OCI-LY1 (cell line): ENCODE results near the gene APOBEC2.

Experiments used
- H2AFZ ChIP-seq: fragments of 200-600 bp; sonication (generic), shearing (Covaris generic); 2 replicates; pipeline ENCODE4 v1.6.0; 2014; ENCODE audit warnings: antibody characterized with exemption, mild to moderate bottlenecking, low read length
- H3F3A ChIP-seq: fragments of 200-600 bp; sonication (generic), shearing (Covaris generic); 2 replicates; pipeline ENCODE4 v1.6.0; 2014; ENCODE audit warnings: mild to moderate bottlenecking, antibody characterized with exemption, low read length, moderate library complexity; ENCODE audit not compliant: insufficient read depth
- H3K27ac ChIP-seq: fragments of 200-600 bp; sonication (generic); 2 replicates; pipeline ENCODE4 v1.5.1; 2014; ENCODE audit warnings: low read length, mixed run types, mild to moderate bottlenecking, low read depth; ENCODE audit not compliant: poor library complexity, severe bottlenecking
- H3K27me3 ChIP-seq: fragments of 200-600 bp; sonication (generic); 2 replicates; pipeline ENCODE4 v1.6.0; 2014; ENCODE audit warnings: antibody characterized with exemption, mild to moderate bottlenecking, low read length, moderate library complexity; ENCODE audit not compliant: insufficient read depth
- H3K36me3 ChIP-seq: fragments of 200-600 bp; sonication (generic); 2 replicates; pipeline ENCODE4 v1.6.1; 2014; ENCODE audit warnings: mild to moderate bottlenecking, antibody characterized with exemption, low read length, moderate library complexity, mixed read lengths; ENCODE audit not compliant: insufficient read depth
- H3K4me1 ChIP-seq: fragments of 200-600 bp; sonication (generic); 2 replicates; pipeline ENCODE4 v1.5.1; 2014; ENCODE audit warnings: mild to moderate bottlenecking, low read length, moderate library complexity; ENCODE audit not compliant: insufficient read depth, severe bottlenecking
- H3K4me2 ChIP-seq: fragments of 200-600 bp; sonication (generic), shearing (Covaris generic); 2 replicates; pipeline ENCODE4 v1.6.1; 2014; ENCODE audit warnings: low read length
- H3K4me3 ChIP-seq: fragments of 200-600 bp; sonication (generic); 2 replicates; pipeline ENCODE4 v1.5.1; 2014; ENCODE audit warnings: low read length, low read depth, mild to moderate bottlenecking, mixed read lengths; ENCODE audit not compliant: poor library complexity, severe bottlenecking
- H3K79me2 ChIP-seq: fragments of 200-600 bp; shearing (Covaris generic); 2 replicates; pipeline ENCODE4 v1.6.1; 2016; ENCODE audit warnings: mixed run types, low read length, mixed read lengths; ENCODE audit not compliant: insufficient read depth
- H3K9ac ChIP-seq: fragments of 200-600 bp; sonication (generic), shearing (Covaris generic); 2 replicates; pipeline ENCODE4 v1.6.1; 2014; ENCODE audit warnings: mild to moderate bottlenecking, low read length, mixed read lengths
- H3K9me2 ChIP-seq: fragments of 200-600 bp; sonication (generic), shearing (Covaris generic); 2 replicates; pipeline ENCODE4 v1.6.1; 2014; ENCODE audit warnings: low read depth, mild to moderate bottlenecking, low read length, mixed read lengths
- H3K9me3 ChIP-seq: fragments of 200-600 bp; shearing (Covaris generic); 2 replicates; pipeline ENCODE4 v1.6.1; 2014; ENCODE audit warnings: low read length, mixed read lengths
- H4K20me1 ChIP-seq: fragments of 200-600 bp; sonication (generic), shearing (Covaris generic); 2 replicates; pipeline ENCODE4 v1.6.0; 2016; ENCODE audit warnings: mild to moderate bottlenecking, low read length; ENCODE audit not compliant: insufficient read depth
- CTCF ChIP-seq: fragments of 200-600 bp; sonication (generic), shearing (Covaris generic); IDR thresholded peaks from 2 replicates; pipeline ENCODE4 v1.5.1; 2017; ENCODE audit warnings: mild to moderate bottlenecking, antibody characterized with exemption, low read length, moderate library complexity, mixed read lengths
- EZH2 ChIP-seq: fragments of 200-600 bp; sonication (generic), shearing (Covaris generic); IDR thresholded peaks from 2 replicates; pipeline ENCODE4 v1.8.0; 2017; ENCODE audit warnings: borderline replicate concordance, mixed run types, mild to moderate bottlenecking, antibody characterized with exemption, low read length, moderate library complexity, mixed read lengths

The APOBEC2 gene

GRCh38 chr6:41022294-41022693 lies 30.7 kb upstream of the APOBEC2 start:
- Histone ChIP-seq H3K4me2 (no peak overlapping the region), H3K9ac (no peak overlapping the region), H3K9me3 (no peaks in the 10 kb centered on the region), H4K20me1 (no peaks in the 10 kb centered on the region), H3K79me2 (no peaks in the 10 kb centered on the region), H2AFZ (no peak overlapping the region), H3K36me3 (no peaks in the 10 kb centered on the region), H3K27ac (no peak overlapping the region), H3K4me3 (no peak overlapping the region), H3F3A (no peaks in the 10 kb centered on the region), H3K4me1 (no peaks in the 10 kb centered on the region), H3K27me3 (no peaks in the 10 kb centered on the region), H3K9me2 (no peaks in the 10 kb centered on the region)
- no peak for TF ChIP-seq EZH2
- TF ChIP-seq CTCF: no peak

- TF ChIP-seq EZH2: no peak
- no peak for TF ChIP-seq CTCF
- Histone ChIP-seq H3K4me3 (no peak overlapping the region), H4K20me1 (no peaks in the 10 kb centered on the region), H3K9me2 (no peaks in the 10 kb centered on the region), H3F3A (no peaks in the 10 kb centered on the region), H3K4me1 (peaks cover 6% of the 10 kb centered on the region), H3K36me3 (no peaks in the 10 kb centered on the region), H3K9me3 (no peaks in the 10 kb centered on the region), H3K9ac (no peak overlapping the region), H3K27ac (no peak overlapping the region), H2AFZ (no peak overlapping the region), H3K79me2 (no peaks in the 10 kb centered on the region), H3K4me2 (no peak overlapping the region), H3K27me3 (no peaks in the 10 kb centered on the region)
These were observed 29.9 kb upstream of the APOBEC2 start for GRCh38 chr6:41023114-41023513.

GRCh38 chr6:41025966-41026530 lies 27.0 kb upstream of the APOBEC2 start:
- H3K9me3 ChIP-seq: no peaks in the 10 kb centered on the region
- peaks cover 15% of the 10 kb centered on the region for H3K4me1 ChIP-seq
- TF ChIP-seq EZH2 (no peak), CTCF (no peak)
- H3K27me3 ChIP-seq: no peaks in the 10 kb centered on the region; the same call in 1 of the 2 replicates
- H3K4me3 ChIP-seq: no peak overlapping the region
- H3K79me2 ChIP-seq: no peaks in the 10 kb centered on the region
- H3K27ac ChIP-seq: no peak overlapping the region
- H3F3A ChIP-seq: no peaks in the 10 kb centered on the region
- no peak overlapping the region for H2AFZ ChIP-seq
- H4K20me1 ChIP-seq: no peaks in the 10 kb centered on the region
- H3K9ac ChIP-seq: no peak overlapping the region
- no peaks in the 10 kb centered on the region for H3K36me3 ChIP-seq
- no peak overlapping the region for H3K4me2 ChIP-seq
- no peaks in the 10 kb centered on the region for H3K9me2 ChIP-seq
